ENCODE results near the gene EPB41L4B.

EPB41L4B gene

DNA sequence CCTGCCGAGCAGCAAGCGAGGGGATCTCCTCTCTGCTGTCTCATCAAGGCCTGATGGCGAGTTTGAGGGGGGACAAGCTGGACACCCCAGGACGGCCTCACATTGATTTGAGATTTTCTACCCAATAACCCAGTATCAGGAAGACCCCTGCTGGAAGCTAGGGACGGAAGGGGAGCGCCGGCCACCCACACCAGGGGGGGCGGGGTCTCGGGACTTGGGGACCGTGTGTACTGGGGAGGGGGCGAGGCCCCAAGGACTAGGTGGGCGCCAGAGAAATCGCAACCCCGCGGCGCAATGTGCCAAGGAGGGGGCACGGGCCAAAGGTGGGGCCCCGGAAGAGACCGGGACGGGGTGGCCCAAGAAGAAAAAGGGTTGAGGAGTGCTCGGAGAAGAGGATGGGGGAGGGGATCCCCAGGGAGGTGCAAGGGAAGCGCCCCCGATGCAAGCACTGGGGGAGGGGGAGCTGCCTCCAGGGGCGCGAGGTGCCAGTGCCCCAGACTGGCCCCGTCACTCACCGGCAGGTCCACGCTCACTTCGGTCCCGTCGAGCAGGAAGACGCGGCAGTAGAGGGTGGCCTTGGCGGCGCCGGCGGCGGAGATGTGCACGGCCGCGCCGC lies 1.1 kb downstream of the EPB41L4B start:
- DNase-seq, result no peak

DNA sequence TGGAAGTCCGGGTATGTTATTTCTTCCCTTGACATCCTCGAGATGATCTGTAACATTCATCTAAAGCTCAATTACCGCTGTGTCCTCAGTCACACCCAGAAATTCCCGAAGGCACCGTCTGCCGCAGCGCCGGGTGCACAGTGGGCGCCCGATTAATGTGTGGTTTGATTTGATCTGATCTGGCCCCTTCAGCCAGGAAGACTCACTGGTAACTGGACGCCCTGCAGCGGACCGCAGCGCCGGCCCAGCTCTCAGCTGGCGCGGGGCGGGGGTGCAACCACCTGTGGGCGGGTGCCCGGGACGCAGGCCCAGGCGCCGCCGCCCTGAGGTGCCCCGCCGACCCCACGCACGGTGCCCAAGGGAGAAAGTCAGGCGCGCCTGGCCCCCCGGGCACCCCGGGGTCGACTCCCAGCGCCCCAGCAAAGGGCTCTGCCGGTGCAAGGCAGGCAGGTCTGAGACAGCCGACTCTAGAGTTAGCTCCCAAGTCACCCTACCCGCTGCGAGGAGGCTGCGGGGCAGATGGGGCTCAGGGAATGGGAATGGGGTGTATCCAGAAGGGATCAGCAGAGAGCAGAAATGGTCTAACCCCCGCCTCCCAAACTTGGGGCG lies 1.7 kb downstream of the EPB41L4B start:
- no peak for DNase-seq

DNA sequence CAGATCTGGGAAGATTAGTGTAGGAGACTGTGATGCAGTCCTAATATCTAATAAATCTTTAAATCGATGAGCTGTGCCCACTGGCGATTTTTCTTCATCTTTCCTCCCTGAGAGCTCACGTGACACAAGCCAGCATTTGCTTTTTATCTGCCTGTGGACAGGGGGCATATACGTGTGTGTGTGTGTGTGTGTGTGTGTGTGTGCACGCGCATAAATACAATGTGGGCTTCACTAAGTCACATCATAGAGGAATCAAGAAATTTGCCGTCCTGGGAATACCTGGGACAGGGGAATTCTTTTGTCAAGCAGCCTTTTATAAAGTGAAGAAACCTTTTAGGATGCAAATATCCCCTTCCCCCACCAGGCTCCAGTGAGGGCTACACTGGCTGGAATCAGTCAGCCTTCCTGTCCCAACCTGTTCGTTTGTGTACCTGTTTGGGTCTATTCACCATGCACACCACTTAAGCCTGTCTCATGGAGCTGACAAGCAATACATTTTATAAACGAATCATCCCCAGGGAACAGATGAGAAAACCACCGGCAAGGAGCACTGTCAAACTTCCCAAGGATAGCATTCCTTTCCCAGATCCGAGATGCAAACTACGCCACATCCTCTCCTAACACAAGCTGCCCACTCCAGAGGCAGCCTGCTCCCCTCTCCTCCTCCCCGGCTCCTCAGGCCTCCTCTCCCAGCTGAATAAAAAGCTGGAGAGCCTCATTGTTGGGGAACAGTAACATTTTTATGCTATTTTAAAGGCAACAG lies 2.7 kb downstream of the EPB41L4B start:
- no peak for DNase-seq

DNA sequence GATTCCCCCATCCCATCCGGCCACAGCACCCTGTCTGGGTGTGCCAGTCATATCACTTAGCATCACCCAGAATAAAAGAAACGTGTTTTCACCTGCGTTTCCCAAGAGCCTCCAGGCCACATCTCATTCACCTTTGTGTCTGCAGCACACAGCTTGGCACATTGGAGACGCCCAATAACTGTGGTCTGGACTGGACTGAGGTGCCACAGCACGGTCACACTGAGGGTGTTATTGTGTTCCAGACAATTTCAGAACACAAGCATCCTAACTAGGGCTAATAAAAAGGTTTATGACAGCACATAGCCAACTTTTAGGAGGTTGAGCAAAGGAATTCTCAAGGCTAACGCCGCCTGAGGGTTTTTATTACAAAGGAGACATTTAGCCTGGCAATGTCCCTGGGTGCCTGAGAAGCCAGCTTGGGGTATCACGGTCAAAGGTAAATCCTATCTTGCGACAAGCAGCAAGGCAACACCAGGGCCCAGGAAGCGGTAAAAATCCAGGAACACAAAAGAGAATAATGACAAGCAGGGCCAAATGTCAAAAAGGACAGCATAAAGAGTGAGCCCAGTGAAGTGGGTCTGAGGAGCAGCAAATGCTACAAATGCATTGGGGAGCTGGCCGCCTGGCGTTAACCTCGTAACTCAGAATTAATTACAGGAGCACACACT lies 3.4 kb downstream of the EPB41L4B start:
- no peak for DNase-seq

DNA sequence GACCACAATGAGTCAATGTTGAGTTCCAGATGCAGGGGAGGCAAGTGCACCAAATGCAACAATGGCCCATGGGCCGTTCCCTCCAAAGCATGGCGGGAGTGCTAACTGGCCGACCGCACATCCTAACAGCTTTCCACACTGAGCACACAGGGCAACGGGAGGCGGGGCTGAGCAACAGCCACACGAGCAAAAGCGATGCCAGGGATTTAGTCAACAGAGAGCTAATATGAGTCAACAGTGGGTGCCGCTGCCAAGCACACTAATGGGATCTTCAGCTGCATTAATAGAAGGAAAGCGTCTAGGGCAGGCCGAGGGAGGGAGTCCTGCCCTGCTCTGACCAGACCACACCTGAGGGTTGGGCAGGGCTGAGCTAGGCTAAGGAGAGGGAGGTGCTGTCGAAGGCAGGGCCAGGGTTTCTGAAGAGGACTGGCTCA lies 4.6 kb downstream of the EPB41L4B start:
- peak; percentile 91 for DNase-seq

DNA sequence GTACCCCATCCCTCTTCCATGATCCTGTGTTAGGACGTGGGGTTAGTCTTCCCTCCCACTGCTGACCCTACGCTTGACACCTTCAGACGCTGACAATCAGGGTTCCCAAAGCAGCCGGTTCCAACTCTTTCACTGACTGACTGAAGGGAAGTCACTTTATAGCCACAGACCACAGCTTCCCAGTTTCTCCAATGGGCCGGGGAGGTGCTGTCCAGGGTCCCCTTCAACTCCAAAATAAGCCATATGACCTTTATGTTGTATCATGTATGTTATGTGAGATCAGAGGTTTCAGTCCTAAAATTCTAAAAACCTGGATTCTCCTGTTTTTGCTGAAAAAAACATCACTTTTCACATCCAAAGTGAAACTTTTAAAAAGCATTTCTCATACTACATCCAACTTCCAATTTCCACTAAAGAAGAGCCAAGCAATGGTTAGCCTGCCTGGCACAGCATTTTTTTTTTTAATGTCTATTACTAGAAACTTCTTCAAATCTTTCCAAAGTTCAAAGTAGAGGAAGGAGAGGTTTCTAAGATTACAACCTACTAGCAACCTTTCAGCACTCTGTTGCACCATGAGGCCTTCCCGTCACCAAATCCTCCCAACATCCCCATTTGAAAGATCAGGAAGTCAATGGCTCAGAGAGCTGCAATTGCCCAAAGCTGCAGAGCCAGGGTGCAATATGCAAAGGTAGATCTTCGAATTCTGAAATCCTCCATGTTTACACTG lies 5.2 kb downstream of the EPB41L4B start:
- no peak for DNase-seq

DNA sequence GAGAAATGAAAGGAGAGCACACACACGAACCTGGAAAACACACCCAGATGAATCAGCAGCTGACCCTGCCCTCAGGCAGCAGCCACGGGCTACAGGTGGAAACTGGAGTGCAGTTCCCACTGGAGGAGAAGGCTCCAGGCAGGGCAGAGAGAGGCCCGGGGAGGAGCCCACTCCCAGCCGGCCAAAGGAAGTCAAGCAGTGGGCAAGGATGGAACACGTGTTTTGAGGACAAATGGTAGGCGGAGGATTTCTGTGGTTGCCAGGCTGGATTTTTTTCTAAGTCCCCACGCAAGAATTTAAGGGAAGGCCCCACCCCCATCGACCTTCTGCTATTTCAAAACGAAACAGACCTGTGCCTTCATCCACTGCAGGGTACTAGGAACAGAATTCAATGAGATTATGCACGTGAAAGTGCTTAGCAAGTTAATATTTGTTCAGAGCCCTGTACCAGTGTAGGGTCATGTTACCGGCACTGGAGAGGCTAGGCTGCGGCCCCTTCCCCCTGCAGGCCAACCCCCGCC lies 6.8 kb downstream of the EPB41L4B start:
- no peak for DNase-seq

DNA sequence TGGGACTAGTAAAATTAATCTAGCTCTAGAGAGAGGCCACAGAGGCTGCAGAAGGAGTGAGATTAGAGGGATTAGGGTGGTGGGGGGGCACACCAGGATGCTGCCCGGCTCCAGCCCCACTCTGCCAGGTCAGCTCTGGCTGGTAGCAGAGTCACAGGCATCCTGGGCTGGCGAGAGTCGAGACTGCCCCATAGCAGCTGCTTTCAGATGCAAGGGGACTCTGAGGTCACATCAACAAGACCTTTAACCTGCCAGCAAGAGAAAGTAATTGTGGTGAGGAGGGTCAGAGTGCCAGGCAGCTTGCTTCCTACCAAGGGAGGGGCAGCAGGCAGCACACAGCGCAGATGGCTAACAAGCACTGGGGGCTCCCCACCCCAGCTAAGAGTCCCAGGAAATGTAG lies 7.5 kb downstream of the EPB41L4B start:
- no peak for DNase-seq

DNA sequence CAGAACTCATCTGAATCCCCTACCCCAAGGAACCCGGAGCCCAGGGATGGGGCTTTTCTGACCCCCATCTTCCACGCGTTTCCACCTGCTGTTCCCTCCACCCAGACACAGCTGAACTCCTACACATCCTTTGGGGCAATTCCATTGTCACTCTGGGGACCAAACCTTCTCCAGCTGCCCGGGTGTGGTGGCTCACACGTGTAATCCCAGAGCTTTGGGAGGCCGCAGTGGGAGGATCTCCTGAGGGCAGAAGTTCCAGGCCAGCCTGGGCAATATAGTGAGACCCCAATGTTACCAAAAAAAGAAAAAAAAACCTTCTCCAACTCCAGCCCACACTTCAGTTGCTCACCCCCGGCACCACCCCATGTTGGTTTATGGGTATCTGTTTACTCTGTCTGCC lies 8.1 kb downstream of the EPB41L4B start:
- DNase-seq, result no peak

DNA sequence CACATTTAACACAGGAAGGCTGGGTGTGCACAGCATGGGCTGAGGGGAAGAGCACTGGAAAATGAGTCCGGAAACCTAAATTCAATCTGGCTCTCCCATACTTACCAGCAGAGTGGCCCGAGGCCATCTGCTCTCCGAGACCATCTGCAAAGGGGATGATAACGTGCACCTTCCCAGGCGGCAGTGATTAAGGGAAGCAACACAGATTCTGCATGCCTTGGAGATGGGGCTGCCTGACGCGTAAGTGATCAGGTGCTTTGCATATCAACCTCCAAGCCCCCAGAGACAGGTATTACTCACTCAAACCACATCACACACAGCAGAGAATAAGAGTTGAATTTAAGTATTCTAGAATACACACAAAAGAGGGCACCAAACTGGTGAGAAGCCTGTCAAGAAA lies 9.1 kb downstream of the EPB41L4B start:
- peak; percentile 29 for DNase-seq

DNA sequence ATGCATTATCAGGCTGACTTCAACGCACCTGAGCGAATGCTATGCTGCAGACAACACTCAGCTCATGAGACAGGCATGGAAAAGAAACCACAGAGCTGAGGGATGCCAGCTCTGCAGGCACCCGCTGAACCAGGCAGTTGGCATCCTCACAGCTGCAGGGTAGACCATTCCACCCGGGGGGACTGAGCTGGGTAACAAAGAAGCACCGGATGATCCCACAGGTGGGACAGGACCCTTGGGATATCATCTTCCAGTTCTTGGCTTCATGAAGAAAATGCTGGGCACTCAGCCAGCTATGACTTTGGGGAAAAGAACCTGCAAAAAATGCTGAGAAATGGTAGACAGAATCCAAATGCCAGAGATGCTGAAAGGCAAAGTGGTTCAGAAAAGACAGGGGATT lies 9.6 kb downstream of the EPB41L4B start:
- DNase-seq, result no peak

DNA sequence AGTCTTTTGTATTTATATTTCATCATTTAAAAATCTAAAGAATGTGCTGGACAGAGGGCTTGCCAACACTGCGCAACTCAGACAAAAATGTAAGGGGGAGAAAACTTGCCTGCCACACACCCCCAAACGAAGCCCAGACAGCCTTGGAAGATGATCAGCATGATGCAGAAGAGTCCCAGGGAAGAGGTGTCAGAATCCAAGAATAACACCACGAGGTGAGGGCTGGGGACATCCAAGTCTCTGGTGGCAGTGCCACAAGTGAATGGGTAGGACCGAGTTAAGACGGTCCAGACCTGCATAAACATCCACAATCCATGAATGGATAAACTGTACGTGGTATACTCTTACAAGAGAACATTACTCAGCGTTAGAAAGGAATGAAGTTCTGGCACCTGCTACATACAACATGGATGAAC lies 10.4 kb downstream of the EPB41L4B start:
- DNase-seq, result no peak

DNA sequence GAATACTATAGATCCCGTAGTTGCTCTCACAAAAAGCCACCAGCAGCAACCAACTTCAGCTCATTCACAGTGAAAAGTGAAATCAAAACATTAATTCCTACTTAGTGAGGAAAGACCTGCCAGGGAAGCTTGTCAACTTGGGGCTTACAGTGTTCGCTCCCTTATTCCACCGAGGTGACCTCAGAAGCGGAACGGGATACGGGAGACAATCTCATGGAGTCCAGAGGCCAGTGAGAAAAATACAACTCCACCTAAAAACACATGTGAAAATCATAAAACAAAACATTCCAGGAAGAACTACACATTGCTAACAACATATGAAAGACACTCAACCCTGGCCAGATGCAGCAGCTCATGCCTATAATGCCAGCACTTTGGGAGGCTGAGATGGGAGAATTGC lies 11.6 kb downstream of the EPB41L4B start:
- DNase-seq, result no peak

DNA sequence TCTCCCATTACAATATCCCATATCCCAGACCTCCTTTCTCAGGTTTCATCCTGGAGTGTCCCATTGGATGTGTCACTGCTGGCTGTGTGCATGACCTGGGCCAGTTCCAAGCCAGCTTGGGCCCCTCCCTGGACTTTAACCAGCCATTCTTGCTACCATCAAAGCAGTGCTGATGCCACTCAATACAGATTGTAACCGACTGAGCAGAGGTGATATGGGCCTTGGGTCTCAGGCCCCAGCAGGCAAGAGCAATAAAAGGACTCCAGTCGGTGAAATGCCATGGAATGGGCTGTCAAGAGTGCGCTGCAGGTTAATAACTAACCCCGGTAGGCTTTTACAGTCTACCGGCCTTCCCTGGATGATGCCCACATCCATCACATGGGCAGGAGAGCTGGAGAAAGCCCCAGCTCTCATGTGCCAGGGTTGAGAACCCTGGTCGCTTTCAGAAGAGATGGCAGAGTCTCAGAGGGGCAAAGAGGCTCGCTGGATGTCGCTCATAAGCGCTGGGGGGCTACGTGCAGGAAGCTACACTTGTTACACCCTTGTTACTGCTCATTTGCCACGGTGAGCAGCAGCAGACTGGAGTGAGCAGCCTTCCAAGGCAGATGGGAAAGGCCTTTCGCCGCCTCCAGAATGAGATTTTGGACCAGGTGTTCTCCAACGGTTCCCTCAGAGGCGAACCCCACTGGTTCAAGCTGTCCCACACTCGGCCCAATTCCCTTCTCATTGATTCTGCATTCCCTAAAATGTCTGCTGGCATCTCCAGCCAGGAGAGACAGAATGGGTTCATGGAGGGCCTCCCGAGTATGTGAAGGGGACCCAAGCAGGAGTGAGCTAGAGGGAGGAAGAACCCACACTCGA lies 13.2 kb downstream of the EPB41L4B start:
- no peak for DNase-seq

DNA sequence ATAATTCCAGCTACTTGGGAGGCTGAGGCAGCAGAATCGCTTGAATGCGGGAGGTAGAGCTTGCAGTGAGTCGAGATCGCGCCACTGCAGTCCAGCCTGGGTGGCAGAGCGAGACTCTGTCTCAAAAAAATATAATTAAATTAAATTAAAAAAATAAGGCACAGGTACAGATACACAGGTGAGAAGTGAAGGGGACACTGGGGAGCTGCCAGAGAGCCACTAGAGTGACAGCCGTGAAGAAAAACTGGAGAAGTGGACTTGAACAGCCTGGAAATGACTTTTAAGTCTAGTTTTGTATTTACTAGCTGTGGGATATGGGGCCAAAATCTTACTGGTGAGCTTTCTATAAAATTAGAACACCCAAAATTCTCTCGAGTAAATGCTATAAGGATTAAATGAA lies 15.1 kb downstream of the EPB41L4B start:
- DNase-seq, result no peak

DNA sequence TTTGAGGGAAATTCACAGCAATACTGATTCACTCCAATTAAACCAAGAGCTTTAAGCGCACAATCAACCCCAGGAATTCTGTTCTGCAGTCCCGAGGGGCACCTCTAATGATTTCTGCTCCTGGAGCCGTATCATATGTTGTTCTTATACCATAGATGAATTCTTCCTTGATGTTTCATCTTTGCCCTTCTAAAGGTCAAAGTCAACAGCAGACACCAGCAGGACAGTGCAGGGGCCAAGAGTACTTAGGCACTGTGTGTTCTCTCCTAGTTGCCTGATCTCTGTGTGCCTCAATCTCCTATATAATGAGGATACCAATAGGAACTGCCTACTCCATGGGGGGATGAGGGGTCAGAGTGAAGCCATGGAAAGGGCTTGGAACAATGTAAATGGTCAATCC lies 16.5 kb downstream of the EPB41L4B start:
- DNase-seq, result no peak

DNA sequence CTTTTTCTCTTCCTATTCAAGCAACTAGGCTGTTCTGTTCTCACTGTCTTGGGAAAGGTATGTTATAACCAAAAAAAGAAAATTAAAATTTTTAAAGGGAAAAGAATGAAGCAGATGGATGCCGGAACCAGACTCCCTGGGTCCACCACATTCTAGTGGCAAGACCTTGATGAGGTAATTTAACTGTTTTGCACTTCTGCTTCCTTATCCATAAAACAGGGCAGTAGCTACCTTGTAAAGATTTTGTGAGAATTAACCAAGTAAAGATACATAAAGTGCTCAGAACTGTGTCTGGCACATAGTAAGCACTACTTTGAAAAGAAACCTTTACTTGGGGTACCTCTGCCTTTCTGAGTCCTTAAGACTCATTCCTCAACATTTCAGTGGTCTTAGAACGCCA lies 17.0 kb downstream of the EPB41L4B start:
- no peak for DNase-seq

DNA sequence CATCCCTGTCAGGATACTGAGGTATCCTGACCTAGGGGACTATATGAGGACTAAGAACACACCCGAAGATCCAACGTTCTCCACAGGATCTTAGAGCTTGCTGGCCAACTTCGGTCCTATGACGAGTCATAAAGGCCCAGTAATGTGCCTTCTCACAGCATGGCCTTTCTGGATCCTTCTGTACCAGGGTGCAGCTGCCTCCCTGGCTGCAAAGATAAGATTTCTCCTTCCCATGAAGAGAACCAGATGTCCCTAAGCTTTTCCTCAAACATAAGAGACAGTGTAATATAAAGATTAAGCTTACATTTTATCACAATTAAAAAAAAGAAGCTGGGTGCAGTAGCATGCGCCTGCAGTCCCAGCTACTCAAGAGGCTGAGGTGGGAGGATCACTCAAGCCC lies 18.3 kb downstream of the EPB41L4B start:
- DNase-seq, result no peak

DNA sequence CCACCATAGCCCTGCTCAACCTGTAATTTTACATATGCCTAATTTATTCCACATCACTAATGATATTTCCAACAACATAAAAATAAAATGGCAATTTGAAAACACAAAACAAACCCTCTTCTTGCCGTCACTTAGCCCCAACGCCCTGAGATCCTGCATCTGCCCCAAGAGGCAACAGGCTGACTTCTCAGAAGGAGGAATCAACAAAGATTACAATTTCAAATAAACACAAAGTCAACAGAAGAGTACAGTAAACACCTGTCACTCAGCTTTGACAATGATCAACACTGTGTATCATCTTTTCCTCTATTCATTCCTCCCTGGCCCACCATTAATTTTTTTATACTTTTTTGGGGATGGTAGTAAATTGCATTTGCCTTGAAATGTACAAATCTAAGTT lies 19.8 kb downstream of the EPB41L4B start:
- no peak for DNase-seq

DNA sequence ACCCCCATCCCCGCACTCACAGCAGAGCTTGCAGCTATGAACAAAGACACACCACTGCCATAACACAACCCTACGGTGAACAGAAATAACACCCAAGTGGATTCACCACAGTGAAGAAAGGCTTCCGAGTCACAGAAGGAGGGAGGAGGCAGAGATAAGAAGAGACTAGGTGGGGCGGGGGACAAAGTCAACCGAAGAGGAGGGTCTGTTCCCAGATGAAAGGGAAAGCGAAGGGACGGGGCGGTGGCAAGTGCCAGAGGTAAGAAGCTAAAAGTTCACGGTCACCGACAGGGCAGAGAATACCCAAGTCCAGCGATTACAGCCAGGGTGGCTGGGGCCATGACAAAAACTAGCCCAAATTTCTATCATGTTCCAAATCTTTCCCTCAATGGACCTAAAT lies 21.0 kb downstream of the EPB41L4B start:
- no peak for DNase-seq

DNA sequence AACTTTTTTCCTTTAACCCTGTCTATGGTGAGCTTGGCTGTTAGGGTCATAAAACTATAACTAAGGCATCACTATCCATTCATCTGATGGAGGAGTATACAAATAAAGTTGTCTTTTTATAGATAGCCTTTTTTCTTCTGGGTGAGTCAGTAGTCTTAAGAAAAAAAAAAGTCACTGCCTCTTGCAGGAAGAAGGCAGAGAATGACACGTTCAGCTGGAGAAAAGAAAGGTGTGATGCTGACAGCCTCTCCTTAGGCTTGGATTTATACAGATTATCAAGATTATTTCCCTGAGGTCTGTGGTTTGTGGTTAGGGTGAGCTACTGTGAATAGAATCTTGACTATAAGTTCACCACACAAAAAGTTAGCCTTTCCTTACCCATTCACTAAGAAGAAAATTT lies 23.0 kb downstream of the EPB41L4B start:
- DNase-seq, result no peak

Data from NCI-H1694 (cell line).